IPS DF 4.7 (cell line): ENCODE measurements around the gene SMPDL3A.

ENCODE experiments used
- DNase-seq: peaks from one replicate; pipeline ENCODE4 v3.0.0-alpha.2; 2013; ENCODE audit warnings: low spot score; ENCODE audit errors: extremely low read depth

SMPDL3A gene

DNA sequence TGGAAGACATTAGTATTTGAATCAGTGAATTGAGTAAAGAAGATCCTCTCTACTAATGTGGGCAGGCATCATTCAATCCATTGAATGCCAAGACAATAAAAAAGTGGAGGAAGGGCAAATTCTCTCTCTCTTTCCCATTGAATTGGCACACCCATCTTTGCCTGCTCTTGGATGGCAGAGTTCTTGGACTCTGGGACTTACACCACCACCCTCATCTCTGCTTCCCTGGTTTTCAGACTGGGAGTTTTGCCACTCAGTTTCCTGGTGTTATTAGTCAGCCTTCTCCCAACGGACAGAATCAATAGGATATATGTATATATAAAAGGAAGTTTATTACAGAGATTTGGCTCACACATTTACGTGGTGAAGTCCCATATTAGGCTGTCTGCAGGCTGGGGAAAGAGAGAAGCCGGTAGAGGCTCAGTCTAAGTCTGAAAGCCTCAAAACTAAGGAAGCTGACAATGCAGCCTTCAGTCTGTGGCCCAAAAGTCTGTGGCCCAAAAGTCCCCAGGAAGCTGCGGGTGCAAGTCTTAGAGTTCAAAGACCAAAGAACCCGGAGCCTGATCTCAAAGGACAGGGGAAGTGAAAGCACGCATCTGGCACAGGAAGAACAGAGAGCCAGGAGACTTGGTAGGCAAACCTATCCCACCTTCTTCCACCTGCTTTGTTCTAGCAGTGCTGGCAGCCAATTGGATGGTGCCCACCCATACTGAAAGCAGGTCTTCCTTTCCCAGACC is 64.4 kb downstream of the SMPDL3A start:
- no peak for DNase-seq
